Right lung (tissue), 5 donors: Measurements from ENCODE around the gene RNF220. TPM values are rescaled to one million over a fixed set of nuclear protein-coding genes. Genes with fewer than 3 reads are reported as not detected.

ENCODE experiments used
- DNase-seq, 2 donors: peaks; one replicate each; pipeline ENCODE4 v3.0.0-alpha.2; 2013
- polyA plus RNA-seq, 5 donors: library from polyadenylated mRNA; unstranded; fragments of 120-200 nt; gene quantifications; one replicate each; pipeline versions ENCODE4 v1.2.1 to v1.2.3, GENCODE V29; 2013; ENCODE audit warnings: inconsistent platforms in 1 of 5, low replicate concordance in 1 of 5; ENCODE audit not compliant: insufficient read length in 5 of 5, insufficient read depth in 1 of 5

The RNF220 gene
- polyA plus RNA-seq, 5 donors = 79.7 to 104 (median 102) TPM

DNA sequence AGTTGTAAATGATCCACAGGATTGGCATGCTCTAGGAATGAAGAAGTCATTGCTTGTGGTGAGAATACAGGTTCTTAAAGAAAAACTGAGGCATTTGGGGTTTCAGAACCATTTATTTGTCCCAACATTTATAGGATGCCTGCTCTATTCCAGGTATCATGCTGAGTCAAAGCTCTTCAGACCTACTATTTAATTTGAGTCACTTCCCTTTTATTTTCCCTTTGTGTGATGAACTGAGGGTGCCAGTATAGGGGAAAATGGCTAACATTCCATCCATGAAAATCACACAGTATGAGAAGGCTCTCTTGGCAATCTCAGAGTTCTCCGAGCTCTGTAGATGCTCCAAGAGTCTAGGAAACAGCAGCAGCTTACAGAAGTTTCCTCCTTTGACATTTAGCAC is 110.4 kb downstream of the RNF220 start:
- DNase-seq = no peak

DNA sequence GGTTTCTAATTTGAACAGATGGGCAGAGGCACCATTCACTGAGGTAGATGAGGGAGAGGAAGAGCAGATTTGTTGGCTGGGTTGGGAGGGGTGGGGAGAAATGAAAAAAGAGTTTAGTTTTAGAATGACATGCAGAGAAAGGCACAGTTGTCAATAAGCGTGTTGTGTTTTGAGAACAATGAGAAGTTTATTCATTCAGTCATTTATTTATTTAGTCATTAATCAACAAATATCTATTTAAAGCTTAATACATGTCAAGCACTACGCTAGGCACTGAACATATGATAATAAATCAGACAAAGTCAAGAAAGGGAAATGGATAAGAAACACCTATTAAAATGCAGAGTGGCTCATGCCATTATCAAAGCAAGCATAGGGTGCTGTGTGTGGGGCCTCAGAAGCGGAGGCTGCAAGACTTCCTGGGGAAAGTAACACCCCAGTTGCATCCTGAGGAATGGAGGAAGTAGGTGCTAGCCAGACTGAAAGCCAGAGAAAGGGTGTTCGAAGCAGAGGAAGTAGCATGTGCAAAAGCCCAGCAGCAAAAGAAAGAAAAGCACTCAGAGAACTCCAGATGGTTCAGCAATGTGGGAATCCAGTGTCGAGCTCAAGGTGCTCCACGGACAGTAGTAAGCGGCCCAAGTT is 114.1 kb downstream of the RNF220 start:
- DNase-seq = no peak

DNA sequence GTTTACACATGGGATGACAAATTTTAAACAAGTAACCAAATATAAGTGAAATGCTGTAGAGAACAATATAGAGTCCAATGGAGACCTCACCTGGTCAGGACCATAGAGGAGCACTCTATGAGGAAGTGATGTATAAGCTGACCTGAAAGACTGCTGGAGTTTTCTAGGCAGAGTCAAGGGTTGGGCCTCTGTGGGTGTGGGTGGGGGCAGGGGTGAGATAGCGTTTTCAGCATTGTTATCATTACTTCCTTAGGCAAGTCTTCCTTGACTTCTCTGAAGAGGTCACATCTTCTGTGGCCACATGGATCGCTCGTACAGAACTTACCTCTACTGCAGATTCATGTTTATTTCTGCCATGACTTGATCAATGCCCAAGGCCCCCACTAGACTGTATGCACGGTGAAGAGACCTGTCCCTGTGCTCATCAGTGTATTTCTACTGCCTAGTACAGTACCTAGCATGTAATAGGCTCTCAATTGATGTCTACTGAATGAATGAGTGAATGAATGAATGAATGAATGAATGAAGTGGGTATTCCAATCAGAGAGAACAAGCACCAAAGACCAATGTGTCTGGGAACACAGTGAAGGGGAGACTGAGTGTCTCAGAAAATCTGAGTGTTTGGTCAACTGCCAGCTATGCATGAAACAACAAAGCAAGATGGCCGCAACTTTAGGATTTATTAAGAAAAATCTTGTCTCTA is 116.5 kb downstream of the RNF220 start:
- DNase-seq = no peak

DNA sequence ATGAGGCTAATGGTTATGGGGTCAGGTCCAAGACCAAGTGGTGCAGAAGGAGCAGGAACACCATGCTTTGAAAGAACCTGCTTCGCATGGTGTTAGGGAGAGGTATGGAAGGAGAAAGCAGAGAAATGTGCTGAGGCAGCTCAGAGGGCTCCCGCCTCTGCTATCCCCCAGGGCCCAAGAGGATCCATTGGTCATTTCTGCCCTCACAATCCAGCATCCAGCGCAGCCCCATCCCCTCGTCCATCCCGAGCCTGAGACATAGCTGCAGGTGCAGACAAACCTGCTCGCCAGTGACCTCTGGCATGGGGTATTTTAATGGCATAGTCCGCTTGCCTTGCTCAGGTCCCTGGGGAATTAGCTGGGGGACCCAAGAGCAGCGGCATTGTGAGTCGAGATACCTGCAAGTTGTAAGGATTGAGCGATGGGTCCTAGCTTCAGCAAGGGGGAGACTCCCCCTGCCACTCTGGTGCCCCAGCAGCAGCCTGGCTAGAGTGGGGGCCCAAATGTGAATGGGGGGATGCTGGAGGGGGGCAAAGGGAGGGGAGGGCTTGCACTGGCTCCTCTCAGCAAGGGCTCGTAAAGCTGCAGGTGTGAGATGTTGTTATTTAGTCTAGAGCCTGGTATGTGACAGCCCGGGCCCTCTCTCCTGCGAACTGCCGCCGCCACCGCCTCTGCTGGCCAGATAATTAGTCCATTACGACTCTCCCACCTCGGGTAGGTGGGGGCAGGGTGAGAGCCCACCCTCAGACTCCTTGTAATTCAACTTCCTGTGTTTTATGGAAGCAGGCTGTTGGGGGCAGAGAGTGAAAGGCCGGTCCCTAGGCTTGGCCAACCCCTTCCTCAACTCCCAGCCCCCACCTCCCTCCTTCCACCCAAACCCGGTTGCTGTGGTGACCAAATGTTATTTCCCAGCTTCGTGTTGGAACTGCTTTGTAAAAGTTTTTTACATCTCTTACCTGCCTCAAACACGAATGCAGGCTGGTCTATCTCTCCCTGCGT is 118.8 kb downstream of the RNF220 start:
- peak in 1 of 2 donors; percentile 39 for DNase-seq

DNA sequence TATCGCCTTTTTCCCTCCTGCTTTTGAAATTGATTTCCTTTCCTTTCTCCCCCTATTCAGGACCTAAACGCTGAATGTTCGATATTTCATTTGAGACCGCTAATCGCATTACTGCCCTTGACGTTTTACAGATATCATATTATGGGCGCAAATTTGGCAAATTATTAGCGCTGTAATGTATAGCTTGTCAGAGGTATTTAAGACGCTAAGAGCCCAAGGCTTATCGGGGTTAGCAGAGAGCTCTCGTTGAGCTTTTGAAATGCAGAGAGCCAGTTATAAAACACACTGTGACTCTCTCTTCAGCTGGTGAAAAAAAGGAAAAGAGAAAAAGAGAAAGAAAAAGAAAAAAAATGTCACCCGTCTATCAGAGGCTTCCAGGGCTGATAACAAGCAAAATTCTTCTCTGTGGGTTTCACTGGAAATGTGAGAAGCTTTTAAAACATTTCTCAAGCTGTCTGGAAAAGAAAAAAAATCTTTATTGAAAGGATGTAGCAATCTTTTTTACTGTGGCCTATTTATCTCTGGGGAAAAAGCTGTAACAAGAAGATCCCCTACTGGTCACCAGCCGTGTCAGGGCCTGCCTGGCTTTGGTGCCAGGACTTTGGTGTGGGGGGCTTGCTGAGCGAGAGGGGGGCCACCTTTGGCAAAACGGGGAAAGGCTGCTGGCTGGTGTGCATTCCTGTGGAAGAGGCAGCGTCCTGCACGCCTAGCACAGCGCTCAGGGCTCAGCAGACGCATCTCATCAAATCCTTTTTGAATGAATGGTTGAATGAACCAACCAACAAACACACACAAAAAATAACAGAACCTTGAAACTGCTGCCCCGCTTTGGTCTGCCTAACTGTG is 119.8 kb downstream of the RNF220 start:
- DNase-seq = no peak

DNA sequence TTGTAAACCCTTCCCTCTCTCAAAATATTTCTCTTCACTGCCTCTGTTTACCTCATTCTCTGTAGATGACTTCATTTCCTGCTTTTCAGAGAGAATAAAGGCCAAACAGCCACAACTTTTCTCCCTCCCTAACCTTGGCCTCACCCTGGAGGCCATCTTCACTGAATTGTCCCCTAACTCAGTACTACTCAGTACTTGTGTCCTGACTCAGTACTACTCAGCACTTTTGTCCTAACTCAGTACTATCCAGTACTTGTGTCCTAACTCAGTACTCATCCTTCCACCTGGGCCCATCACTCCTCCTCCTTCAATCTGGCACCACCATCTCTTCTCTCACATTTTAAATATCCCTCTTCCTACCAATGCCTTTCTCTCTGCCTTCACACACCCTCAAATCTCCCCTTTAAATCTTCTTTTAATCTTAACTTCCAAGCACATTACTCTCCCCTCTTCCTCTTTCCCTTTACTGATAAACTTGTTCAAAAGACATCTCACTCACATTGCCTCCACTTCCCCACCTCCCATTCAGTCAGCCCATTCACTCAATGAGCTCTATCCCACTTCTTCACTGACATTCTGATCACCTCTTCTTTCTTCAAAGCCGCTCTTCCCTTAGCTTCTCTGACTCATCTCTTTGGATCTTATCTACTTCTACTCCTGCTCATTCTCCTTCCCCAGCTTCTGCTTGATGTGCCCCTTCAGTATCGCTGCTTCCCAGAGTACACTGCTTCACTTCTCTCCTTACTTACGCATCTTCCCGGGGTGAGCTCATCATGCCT is 121.4 kb downstream of the RNF220 start:
- DNase-seq = no peak

DNA sequence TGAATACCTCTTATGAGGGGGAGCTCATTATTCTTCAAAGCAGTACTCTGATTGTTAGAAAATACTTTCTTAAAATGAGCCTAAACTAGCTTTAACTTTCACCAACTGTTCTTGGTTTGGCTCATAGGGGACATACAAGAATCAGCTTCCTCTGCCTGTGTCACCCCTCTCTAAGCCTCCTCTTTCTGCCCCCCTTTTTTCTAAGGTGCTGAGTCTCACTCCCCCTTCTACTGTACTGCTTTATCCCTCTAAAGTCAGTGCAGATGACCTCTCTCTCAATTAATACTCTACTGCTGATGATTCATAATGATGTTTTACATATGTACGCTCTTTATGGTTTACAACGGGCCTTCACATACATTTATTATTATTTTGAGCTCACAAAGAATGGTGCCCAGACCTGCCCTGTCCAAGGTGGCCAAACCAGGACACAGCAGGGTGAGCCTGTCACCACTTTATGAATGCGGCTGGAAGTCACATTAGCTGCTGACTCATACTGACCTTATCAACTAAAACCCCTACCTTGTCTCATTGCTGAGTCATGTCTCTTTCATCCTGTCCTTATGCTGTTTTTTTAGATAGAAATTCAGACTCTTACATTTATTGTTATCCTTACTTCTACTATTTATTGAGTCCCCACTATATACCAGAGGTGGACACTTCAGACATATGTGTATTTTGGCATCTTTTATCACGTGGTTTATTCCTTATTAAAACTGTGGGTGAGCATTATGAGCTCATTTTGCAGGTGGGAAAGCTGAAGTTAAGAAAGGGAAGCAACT is 126.9 kb downstream of the RNF220 start:
- DNase-seq = no peak

DNA sequence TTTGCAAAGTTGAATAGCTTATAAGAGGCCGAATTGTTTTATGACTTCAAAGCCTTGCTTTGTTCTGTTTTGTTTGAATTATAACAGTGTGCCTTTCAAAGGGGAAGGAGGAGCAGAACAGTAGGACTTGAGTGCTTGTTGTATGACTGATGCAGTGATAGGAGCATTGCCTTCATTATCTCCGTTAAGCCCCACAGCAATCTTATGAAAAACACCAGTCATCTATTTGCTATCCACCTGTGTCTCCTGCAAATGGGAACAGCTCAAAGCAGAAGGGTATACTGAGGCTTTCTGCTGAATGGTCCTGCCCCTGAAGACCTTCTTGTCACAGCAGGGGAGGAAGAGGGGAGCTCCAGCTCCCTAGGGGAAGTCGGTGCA is 127.5 kb downstream of the RNF220 start:
- DNase-seq = no peak

DNA sequence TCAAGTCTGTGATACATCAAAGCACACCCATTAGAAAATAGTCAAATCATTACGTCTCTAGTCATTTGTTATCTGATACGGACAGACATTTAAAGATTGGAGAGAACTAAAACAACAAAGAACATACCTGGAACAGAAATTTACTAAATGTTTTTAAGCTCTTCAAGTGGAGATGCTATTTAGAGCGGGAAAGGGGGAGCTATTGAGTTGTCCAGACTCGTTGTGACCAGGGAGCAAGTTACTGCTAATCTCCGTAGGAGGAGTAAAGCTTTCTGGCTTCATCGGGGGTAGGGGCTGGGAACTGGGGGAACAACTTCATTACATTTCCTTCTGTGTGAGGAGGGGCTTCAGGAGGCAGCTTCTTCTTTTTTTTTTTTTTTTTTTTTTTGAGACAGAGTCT is 129.7 kb downstream of the RNF220 start:
- no peak for DNase-seq

DNA sequence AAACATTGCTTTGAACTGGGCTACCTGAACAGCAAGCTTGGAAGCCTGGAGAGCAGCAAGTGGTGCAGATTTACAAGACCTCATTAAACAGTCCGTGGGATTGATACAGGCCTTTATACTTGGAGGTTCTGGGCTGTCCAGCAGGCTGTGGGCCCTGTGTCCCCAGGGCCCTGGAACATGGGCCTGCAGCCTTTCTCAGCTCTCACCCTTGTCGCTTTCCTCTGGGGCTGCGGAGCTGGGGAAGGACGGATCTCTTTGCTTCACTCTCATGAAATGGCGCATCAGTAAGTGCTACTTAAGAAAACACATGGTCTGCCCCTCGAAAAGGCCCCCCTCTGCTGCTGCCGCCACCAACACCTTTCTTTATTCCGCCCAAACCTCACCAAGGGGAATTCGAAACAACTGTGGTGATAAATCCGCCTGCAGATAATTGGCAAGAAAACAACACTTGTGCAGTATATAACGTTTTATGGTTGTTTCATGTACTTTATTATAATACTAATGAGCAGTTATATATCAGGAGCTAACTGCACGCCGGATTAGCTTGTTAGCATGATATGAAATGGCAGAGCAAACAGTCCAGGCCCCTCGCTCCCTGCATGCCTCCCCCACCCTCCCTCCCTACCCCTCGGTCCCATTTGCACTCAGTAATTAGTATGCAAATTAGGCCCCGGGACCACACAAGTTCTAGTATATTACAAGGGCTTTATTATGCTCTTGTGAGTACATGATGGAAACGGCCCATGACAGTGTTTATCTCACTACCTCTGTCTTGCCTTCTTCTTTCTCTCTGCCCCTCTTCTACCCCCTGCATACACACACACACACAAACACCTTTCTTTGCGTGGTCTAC is 131.5 kb downstream of the RNF220 start:
- no peak for DNase-seq

DNA sequence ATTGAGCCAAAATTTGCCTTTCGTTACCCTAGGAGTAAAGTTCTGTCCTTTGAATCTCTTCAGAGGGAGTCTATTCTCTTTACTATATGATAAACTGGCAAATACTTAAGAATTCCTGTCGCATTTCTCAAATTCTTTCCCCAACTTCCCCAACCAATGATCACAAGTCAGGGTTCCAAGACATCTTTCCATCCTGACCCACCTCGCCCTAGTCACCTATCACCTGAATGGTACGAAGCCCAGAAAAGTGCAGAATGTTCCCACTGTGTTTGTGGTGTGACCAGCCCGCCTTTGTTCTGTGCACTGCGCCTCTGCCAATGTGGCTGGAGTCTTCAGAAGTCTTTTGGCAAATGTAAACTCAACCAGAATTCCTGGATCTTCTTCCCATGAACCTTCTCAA is 132.5 kb downstream of the RNF220 start:
- DNase-seq = no peak

DNA sequence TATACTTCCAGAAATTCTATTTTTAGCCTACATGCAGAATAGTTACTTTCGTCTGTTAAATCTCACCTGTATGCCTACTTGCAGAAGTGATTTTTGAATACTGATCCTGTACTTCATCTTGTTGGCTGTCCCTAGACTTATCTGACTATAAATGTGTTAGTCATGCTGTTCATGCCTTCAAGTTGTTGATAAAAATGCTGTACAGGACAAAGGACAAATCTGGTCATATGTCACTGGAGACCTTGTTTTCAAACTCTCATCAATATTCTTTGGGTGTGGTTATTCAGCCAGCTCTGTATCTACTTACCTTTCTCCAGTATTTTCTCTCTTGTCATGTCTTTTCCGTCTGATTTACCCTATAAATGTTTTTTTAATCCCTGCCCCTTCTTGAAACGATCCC is 132.9 kb downstream of the RNF220 start:
- no peak for DNase-seq

DNA sequence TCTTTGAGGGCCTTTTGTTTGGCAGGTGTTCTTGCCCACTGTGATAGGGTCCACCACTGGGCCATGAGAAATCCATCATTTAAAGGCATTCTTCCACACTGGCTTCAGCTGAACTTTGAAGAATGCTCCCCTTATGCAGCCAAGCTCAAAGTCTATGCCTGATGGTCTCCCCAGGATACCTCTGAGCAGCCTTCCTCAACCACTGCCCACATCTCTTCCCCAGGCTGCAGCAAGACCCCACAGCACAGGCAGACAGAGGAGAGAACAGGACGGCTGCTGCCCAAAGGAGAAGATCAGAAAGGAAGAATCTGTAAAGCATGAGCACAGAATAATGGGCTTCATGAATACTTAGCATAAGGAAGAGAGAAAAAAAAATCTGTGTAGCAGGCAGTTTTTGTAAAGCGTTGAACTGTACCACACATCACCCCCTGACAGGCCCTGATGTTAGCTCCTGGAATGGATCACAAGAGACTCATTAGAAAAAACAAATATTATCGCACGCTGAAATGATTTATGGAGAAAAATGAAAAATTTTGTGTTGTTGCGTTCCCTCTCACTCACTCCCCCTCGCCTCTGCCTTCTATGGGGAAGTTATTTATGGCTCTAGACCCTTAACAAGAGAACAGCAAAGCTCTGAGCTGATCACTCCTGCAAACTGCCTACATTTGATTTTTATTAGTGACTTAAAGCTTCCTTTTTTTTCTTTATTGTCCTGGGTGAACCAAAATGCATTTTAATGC is 135.1 kb downstream of the RNF220 start:
- no peak for DNase-seq

DNA sequence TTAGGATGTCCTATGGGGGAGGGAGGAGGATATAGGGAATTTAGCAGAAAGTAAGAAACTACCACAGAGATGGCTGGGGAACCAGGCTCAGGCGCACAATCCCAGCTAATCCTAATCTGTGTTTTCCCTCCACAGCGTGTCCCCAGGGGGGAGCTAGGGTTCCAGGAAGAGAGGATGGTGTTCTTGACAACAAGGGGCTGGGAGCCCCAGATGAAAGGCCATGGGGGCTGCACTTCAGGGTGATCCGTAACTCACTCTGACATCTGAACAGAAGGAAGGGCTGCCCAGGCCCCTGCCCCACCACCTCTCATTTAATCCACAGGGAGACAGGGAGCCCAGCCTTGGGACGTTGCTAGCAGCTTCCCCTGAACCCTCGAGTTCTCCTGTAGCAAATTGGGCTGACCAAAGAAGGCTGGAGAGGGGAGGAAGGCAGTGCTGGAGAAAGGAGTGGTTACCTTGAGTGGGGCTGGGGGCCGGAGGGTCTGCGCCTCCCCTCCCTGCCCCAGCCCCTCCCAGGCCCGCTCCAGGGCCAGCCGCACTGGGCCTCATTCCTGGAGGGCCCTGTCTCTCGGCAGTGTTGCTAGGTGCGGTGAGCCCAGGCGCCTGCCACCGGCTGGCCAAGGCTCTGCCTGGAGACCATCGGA is 137.5 kb downstream of the RNF220 start:
- no peak for DNase-seq

DNA sequence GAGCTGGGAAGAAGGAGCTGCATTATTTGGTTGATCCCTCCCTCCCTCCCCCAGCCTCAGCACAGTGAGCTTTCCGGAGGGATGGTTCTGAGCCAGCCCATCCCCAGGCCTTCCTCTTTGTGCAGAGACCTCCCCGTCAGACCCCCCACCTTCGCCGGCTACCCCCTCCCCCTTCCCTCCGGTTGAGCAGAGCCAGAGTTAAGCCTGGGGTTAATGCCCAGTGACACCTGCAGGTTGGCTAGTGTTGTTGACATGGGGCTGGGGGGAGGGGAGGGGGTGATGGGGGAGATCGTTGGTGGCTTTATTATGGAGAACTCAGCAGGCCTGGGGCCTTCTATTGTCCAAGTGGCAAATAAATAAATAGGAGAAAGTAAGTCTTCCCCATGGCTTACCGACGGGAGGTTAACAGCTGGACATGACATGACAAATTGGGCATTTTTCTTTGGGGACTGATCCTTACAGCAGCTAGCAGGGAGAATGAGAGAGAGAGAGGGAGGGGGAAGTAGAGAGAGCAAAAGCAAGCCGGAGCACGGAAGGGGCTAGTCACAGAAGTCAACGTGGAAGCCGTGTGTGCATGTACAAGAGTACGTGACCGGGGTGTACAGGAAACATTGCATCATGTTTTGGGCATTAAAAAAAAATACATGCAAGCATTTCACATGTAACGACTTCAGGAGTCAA is 138.1 kb downstream of the RNF220 start:
- DNase-seq = no peak

DNA sequence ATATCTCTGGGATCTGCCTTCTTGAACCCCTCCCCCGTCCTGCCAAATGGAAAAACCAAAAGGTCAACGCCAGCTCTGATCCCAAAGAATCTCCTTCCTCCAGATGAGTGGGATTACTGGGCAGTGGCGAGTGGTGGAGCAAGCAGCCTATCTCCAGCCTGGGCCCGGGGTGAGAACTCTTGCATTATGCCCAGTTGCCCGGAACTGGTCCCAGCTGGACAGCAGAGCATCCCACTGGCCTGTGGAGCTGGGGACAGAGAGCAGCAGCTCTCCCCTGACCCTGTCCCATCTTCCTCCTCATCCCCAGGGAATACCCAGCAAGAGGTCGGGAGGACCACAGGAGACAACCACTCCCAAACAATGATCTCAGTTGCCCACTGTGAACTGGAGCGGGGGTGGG is 138.7 kb downstream of the RNF220 start:
- no peak for DNase-seq

DNA sequence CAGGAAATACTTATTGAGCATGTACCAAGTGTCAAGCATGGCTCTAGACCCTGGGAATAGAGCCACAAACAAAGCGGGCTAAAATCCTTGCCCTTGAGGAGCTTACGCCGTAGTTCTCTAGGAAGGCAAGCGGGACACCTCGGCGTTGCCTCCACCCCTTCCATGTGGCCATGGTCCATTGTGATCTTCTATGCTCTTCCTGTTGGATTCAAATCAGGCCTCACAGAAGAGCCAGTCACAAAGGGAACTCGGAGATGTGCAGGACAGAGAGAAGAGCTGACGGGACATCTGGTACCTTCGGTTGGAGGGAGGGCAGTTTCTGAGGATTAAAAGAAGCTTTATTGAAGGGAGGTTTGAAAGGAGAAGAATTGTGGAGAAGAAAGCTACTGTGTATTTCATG is 139.9 kb downstream of the RNF220 start:
- no peak for DNase-seq
